C4-2B (cell line): ENCODE results near the gene TSPO2.

Experiments used
- H3K27ac ChIP-seq: fragments of 450-650 bp; 2 replicates; pipeline ENCODE4 v1.5.1; 2017
- ZFX ChIP-seq: fragments of 450-650 bp; IDR thresholded peaks from 2 replicates; pipeline ENCODE4 v1.6.1; 2017
- TF ChIP-seq, protein P1 (sequence below): fragments of 450-650 bp; conservative IDR thresholded peaks from 2 replicates; pipeline ENCODE4 v1.5.1; 2017; ENCODE audit warnings: mild to moderate bottlenecking

The TSPO2 gene

DNA sequence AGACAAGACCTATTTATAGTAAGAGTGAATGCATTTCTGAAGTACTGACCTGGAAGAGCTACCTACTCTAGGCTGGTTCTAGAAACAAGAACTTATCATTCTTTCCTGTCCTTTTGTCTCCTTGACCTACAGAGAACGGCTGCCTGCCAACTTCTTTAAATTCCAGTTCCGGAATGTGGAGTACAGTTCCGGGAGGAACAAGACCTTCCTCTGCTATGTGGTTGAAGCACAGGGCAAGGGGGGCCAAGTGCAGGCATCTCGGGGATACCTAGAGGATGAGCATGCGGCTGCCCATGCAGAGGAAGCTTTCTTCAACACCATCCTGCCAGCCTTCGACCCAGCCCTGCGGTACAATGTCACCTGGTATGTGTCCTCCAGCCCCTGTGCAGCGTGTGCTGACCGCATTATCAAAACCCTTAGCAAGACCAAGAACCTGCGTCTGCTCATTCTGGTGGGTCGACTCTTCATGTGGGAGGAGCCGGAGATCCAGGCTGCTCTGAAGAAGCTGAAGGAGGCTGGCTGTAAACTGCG, 19.0 kb downstream of the TSPO2 start:
- H3K27ac ChIP-seq: no peak overlapping the region
- TF ChIP-seq ZFX: no peak

DNA sequence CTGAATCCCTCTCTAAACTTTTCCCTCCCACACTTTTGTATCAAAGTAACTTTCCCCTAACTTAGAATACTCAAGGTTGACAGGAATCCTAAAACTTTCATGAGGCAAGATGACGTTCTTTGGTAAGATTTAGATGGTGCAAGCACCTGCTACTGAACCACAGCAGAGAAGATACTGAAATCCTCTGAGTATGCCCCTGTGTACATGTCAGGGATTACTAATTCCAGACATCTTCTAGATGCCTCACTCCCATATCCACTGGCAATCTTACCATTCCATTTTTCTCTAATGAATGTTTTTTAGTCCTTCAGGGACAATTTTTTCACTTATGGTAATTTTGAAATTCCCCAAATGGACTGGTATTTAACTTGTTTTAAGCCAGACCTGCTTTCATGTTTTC, 19.8 kb downstream of the TSPO2 start:
- TF ChIP-seq, protein P1, sequence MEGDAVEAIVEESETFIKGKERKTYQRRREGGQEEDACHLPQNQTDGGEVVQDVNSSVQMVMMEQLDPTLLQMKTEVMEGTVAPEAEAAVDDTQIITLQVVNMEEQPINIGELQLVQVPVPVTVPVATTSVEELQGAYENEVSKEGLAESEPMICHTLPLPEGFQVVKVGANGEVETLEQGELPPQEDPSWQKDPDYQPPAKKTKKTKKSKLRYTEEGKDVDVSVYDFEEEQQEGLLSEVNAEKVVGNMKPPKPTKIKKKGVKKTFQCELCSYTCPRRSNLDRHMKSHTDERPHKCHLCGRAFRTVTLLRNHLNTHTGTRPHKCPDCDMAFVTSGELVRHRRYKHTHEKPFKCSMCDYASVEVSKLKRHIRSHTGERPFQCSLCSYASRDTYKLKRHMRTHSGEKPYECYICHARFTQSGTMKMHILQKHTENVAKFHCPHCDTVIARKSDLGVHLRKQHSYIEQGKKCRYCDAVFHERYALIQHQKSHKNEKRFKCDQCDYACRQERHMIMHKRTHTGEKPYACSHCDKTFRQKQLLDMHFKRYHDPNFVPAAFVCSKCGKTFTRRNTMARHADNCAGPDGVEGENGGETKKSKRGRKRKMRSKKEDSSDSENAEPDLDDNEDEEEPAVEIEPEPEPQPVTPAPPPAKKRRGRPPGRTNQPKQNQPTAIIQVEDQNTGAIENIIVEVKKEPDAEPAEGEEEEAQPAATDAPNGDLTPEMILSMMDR: no peak
- TF ChIP-seq ZFX: no peak
- no peak overlapping the region for H3K27ac ChIP-seq

DNA sequence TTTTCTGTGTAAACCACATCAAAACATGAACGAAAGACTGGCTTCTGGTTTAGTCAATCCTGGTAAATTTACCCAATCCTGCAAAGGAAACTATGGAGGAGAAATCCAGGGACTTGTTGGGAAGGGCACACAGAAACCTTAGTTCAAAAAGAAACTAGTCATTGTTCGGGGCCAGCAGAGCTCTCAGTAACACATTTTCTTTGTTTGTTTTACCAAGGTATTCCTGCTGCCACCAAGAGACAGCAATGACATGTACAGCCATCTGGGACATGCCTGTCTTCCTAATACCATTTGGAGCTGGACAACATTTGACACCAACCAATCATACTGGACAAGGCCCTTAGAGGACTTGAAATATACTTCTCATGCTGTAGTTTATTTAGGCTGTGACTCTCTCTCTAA, 21.6 kb downstream of the TSPO2 start:
- H3K27ac ChIP-seq: no peak overlapping the region
- TF ChIP-seq ZFX: no peak
- TF ChIP-seq, protein P1: no peak

DNA sequence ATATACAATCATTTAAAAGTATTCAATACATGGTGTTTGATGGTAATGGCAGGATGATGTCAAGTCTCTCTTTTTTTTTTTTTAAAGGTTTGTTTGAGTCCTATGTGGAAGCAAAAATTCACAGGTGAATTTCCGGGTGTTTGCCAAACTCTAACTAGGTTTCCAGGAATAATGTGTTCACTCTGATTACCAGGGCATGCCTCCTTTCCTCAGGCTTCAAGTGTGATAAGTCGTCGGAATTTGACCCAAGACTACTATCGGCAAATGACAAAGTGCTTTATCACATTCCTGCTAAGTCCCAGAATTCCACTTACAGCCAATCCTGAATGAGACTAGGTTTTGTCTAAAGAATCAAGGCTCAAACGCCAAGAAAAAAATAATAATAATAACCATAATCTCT, 22.6 kb downstream of the TSPO2 start:
- no peak overlapping the region for H3K27ac ChIP-seq
- no peak for TF ChIP-seq ZFX
- TF ChIP-seq, protein P1: no peak

DNA sequence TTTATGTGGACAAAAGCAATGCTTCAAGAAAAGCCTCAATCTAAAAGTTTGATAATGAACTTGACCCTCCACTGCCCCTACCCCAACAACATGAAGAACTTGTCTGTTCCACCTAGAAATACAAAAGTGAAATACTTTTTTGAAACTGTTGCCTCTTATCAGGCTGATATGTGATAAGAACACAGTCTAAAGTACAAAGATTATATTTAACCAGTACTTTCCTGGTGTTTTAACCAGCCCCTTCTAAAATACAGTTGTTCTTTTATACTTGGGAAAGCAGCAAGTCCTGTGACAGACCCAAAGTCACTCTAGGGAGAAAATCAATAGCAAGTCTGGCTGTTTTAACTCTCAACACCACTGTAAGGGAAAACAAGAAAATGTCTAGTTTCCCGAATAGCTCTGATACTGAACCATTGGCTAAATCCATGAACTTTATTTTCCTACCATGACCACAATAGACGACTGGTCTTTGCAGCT, 23.3 kb downstream of the TSPO2 start:
- H3K27ac ChIP-seq: no peak overlapping the region
- TF ChIP-seq, protein P1: no peak
- no peak for TF ChIP-seq ZFX

DNA sequence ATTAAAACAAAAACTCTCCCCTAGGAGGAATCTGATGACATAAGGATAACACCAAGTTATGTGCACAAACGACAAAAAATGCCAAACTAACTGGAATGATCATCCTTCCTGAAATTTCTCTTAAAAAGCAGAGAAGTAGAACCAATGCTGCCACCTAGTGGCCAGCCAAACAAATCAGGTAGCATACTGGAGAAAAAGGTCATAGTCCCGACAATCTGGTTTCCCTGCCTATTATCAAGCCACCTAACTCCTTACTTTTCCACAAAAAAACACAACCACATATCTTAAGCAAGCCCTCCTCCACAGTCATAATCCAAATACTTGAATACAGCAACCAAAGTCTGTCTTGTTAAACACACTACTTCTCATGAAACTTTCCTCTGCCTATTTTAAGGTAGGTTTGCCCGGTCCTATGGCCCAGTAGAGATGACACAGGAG, 24.6 kb downstream of the TSPO2 start:
- TF ChIP-seq, protein P1: peak; percentile 91
- no peak for TF ChIP-seq ZFX
- no peak overlapping the region for H3K27ac ChIP-seq

DNA sequence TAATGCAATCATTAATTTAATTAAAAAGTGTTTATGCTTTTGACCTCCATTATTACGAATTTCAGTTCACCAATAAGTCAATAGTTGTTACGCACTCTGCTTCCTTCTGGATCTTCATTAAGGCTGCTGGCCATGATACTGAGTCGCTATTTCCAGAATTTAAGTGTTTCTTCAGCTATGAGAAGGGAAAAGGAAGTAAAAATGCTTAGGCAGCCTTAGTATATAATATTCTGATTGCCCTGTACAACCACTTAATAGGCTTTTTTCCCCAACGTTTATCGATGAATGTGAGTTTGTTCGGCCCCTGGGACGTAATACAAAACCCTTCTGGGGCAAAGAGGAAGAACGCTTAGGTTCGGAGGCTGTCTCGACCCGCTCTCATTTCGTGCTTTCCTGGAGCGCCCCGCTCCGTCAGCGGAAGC, 29.2 kb downstream of the TSPO2 start:
- peak overlapping the region; percentile 100 for H3K27ac ChIP-seq
- no peak for TF ChIP-seq ZFX
- TF ChIP-seq, protein P1: no peak; the same call in 1 of the 2 replicates
